SH-SY5Y (cell line): Measurements from ENCODE around the gene SACM1L.

Source experiments
- GATA2 ChIP-seq: IDR thresholded peaks from 2 replicates; pipeline ENCODE4 v1.6.1; 2011; ENCODE audit warnings: mild to moderate bottlenecking, low read depth, low read length
- GATA3 ChIP-seq: IDR thresholded peaks from 2 replicates; pipeline ENCODE4 v1.6.1; 2011; ENCODE audit warnings: low read depth, mild to moderate bottlenecking, low read length, moderate library complexity

The SACM1L gene

DNA sequence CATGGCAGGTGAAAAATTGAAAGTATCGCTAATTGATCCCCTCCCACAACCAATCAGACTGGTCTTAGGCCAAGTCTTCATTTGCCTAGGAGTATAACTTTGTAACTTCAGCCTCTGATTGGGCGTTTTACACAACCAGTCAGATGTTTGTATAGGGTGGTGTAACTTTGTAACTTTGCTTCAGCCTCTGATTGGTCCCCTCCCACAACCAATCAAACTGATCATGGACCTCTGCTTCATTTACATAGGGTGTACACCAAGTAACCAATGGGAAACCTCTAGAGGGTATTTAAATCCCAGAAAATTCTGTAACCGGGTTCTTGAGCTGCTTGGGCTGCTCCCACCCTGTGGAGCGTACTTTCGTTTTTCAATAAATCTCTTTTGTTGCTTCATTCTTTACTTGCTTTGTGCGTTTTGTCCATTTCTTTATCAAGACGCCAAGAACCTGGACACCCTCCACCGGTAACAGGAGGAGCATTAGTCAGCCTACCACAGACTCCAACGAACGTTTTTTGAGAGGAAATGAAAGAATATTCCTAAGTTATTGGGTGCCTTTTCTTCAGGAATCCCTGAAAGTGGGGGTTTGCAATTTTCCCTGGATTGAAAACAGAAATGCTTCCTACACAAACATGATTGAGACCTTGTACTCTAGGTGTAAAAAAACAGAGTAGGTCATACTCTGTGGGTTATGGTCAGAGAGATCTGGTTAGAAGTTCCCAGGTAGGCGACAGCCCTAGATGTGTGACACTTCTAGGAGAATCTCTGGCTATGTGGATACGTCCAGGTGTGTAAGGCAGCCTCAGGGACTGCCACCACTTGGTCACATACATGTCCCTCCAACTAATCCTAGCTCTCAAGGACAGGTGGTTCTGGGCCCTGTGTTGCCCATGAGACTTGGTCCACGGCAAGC is 5.5 kb upstream of the SACM1L start:
- TF ChIP-seq GATA2: no peak
- TF ChIP-seq GATA3: no peak

DNA sequence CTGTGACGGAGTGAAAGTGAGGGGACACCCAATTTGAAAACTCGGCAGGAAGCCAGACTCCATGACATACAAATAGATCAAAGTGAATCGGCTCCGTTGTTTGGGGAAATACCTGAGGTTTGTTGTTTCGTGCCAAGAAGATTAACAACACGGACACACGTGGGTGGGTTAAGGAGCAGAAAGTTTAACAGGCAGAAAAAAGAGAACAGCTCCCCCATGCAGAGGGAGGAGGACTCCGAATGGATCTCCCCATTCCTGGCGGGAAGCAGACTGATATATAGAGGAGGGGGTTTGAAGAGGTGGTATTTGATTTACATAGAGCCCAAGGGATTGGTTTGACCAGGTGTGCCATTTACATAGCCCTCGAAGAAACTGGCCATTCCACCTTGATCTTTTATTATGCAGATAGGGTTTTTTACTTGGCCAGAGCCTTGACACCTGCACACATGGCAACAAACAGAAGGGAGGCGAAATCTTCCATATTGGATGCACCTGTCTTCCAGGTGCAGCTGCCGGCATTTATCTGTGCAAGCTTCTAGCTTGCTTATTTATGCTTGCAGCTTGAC is 4.8 kb upstream of the SACM1L start:
- TF ChIP-seq GATA3: no peak

- TF ChIP-seq GATA3 (no peak), GATA2 (no peak)
Measured at GRCh38 chr3:45686850-45687249, 2.3 kb upstream of the SACM1L start.

DNA sequence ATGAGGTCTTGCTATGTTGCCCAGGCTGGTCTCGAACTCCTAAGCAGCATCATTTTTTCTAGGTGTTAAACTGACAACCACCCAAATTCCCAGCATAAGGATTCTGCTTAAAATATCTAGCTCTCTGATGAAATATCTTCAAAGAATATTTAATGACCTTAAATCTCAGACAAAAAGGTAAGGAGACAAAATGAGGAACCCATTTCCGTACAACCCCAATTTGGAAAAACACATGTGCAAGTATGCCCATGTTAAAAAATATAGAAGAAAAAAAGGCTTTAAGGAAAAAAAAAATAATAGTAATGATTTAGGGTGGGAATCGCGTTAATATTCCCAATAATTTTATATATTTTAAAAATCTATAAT is 1.4 kb upstream of the SACM1L start:
- TF ChIP-seq GATA2: no peak
- no peak for TF ChIP-seq GATA3

GRCh38 chr3:45688194-45688881 is 858 bp upstream of the SACM1L start:
- TF ChIP-seq GATA3 (no peak), GATA2 (no peak; the same call in 1 of the 2 replicates)

- TF ChIP-seq GATA3 (no peak), GATA2 (no peak)
Measured at GRCh38 chr3:45689787-45690145, 570 bp downstream of the SACM1L start.

DNA sequence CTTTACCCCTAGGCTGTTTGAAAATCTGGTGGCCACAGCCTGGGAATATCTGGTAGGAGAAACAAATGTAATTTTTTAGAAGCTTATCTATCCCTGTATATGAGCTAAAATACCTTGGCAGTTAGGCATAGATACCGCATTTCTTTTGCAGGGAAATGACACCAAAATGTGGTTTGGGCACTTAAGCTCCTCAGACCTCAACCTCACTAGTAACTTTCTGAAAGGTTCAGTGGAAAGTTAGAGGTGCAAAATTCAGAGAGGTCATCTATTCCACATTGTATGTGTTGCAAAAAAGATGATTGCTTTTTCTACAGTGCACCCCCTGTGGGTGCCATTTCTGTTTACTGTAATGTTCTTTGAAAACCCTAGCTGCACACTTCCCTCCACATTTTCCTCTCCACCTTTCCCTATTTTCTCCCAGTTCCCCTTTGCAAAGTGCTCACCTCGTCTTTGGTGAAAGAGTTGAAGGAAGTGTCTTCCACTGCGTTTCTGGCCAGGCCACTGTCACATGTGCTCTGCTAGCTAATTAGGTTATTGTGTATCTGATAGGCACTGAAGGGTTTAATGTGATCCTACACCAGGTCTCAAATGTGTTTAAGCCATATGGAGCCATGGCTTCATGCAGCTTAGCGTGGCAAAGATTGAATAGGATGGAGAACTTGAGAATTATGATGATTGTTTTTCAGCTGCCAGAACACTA is 1.3 kb downstream of the SACM1L start:
- TF ChIP-seq GATA3 (peak; percentile 39; the same call in 1 of the 2 replicates), GATA2 (peak; percentile 73)

GRCh38 chr3:45691842-45692241 is 2.6 kb downstream of the SACM1L start:
- no peak for TF ChIP-seq GATA3
- TF ChIP-seq GATA2: no peak

DNA sequence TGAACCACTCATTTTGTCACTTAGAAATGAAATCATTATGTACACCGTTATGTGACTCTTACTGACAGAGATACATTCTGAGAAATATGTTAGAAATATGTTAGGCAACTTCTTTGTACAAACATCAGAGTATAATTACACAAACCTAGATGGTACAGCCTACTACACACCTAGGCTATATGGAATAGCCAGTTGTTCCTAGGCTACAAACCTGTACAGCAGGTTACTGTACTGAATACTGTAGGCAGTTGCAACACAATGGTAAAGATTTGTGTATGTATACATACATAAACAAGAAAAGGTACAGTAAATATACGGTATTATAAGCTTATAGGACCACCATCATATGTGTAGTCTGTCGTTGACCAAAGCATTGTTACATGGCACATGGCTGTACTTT is 3.7 kb downstream of the SACM1L start:
- no peak for TF ChIP-seq GATA3
- no peak for TF ChIP-seq GATA2

GRCh38 chr3:45693941-45694521 is 4.8 kb downstream of the SACM1L start:
- TF ChIP-seq GATA2 (no peak), GATA3 (no peak)

DNA sequence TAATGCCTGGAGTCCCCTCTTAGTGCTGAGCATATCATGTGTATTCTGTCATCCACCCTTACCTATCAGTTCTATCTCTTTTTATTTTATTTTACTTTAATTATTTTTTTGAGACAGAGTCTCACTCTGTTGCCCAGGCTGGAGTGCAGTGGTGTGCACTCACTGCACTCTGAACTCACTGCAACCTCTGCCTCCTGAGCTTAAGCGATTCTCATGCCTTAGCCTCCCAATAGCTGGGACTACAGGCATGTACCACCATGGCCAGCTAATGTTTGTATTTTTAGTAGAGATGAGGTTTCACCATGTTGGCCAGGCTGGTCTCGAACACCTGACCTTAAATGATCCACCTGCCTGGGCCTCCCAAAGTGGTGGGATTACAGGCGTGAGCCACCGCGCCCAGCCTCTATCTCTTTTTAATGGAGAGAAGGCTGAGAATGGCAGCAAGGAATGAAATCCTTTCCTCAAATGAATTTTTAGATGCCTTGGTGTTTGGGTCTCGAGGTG is 11.4 kb downstream of the SACM1L start:
- no peak for TF ChIP-seq GATA3

GRCh38 chr3:45701172-45701867 is 12.1 kb downstream of the SACM1L start:
- TF ChIP-seq GATA2 (no peak), GATA3 (no peak)

DNA sequence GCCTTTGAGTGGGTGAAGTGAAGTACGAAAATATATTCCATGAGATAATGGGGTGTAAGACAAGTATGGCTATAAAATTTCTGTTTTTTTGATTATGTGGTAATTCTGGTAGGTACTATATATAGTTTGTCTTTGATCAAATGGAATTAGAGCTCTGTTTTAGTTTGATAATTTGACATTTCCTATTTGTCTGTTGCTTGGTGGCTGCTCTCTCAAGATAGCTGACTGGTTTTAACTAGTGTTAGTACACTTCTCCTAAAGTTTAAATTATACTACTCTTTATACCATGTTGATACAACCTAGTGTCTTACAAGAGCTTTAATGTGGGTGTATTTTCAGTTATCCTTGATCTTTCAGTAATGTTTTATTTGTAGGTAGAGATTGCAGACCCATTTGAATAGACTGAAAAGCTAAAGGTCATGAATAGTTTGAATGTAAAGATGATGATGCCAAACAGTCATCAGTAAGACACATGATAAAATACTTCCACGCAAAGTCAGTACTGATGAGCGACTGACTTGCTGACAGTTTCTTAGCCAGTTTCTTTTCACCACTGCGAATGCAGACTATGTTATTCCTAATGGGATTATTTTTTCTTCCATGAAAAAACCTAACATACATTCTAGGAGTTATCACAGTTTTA is 15.2 kb downstream of the SACM1L start:
- TF ChIP-seq GATA2 (no peak), GATA3 (no peak)
